ENCODE results near the gene TM9SF2.

GRCh38 chr13:99481366-99481765 is 19.9 kb upstream of the TM9SF2 start:
- TF ChIP-seq CTCF (IDR thresholded peaks at IDR 0.05; ENCODE audit: insufficient read depth, low read length) (no peak), REST (IDR thresholded peaks at IDR 0.05; ENCODE audit: insufficient replicate concordance, low read depth) (no peak), POLR2AphosphoS5 (IDR thresholded peaks at IDR 0.05; ENCODE audit: low read depth) (no peak)

Data from HL-60 (cell line).